Astrocyte (in vitro differentiated cells and primary cell): Measurements from ENCODE around the gene ITPRIPL1. TPM values are rescaled to one million over a fixed set of nuclear protein-coding genes. Genes with fewer than 3 reads are reported as not detected.

Experiments
- DNase-seq: peaks from one replicate; pipeline ENCODE4 v3.0.0-alpha.2; 2010; ENCODE audit warnings: low read depth
- FAIRE-seq: peaks from 2 replicates; lab custom pipeline; 2011; peaks lifted over from hg19 to GRCh38; lab: Jason Lieb, UNC
- H2AFZ ChIP-seq: 2 replicates; pipeline ENCODE4 v1.6.0; 2012; ENCODE audit warnings: low read depth, low read length, inconsistent platforms
- H3K27ac ChIP-seq: 2 replicates; pipeline ENCODE4 v1.5.1; 2011; ENCODE audit warnings: low read depth, low read length, inconsistent platforms
- H3K27me3 ChIP-seq: 2 replicates; pipeline ENCODE4 v1.6.0; 2011; ENCODE audit warnings: low read length, inconsistent platforms; ENCODE audit not compliant: insufficient read depth
- H3K36me3 ChIP-seq: 2 replicates; pipeline ENCODE4 v1.5.1; 2011; ENCODE audit warnings: low read length, inconsistent platforms; ENCODE audit not compliant: insufficient read depth
- H3K4me1 ChIP-seq: 2 replicates; pipeline ENCODE4 v1.5.1; 2011; ENCODE audit warnings: low read length, inconsistent platforms; ENCODE audit not compliant: insufficient read depth
- H3K4me2 ChIP-seq: 2 replicates; pipeline ENCODE4 v1.6.0; 2012; ENCODE audit warnings: low read length, inconsistent platforms
- H3K4me3 ChIP-seq: 2 replicates; pipeline ENCODE4 v1.5.1; 2011; ENCODE audit warnings: low read depth, mild to moderate bottlenecking, low read length, inconsistent platforms; ENCODE audit not compliant: insufficient read depth
- H3K79me2 ChIP-seq: 2 replicates; pipeline ENCODE4 v1.6.0; 2012; ENCODE audit warnings: mild to moderate bottlenecking, low read length, inconsistent platforms; ENCODE audit not compliant: insufficient read depth
- H3K9ac ChIP-seq: 2 replicates; pipeline ENCODE4 v1.6.0; 2012; ENCODE audit warnings: mild to moderate bottlenecking, low read length, inconsistent platforms
- H3K9me3 ChIP-seq: 2 replicates; pipeline ENCODE4 v1.5.1; 2012; ENCODE audit warnings: low read depth, mild to moderate bottlenecking, low read length, inconsistent platforms; ENCODE audit not compliant: insufficient read depth
- H4K20me1 ChIP-seq: 2 replicates; pipeline ENCODE4 v1.6.0; 2012; ENCODE audit warnings: low read length, inconsistent platforms; ENCODE audit not compliant: insufficient read depth
- H3K27ac Mint-ChIP-seq: one replicate; pipeline ENCODE4 v1.8.0; 2021; ENCODE audit warnings: mild to moderate bottlenecking, mixed read lengths; ENCODE audit not compliant: unreplicated experiment
- H3K27me3 Mint-ChIP-seq: one replicate; pipeline ENCODE4 v1.8.0; 2021; ENCODE audit warnings: low read depth, mixed read lengths; ENCODE audit not compliant: unreplicated experiment
- H3K36me3 Mint-ChIP-seq: one replicate; pipeline ENCODE4 v1.8.0; 2021; ENCODE audit warnings: low read depth, mixed read lengths; ENCODE audit not compliant: unreplicated experiment
- H3K4me1 Mint-ChIP-seq: one replicate; pipeline ENCODE4 v1.8.0; 2021; ENCODE audit warnings: low read depth, mixed read lengths; ENCODE audit not compliant: unreplicated experiment
- H3K4me3 Mint-ChIP-seq: one replicate; pipeline ENCODE4 v1.8.0; 2021; ENCODE audit warnings: mild to moderate bottlenecking, moderate library complexity, mixed read lengths; ENCODE audit not compliant: unreplicated experiment
- H3K9me3 Mint-ChIP-seq: one replicate; pipeline ENCODE4 v1.8.0; 2021; ENCODE audit warnings: mild to moderate bottlenecking, mixed read lengths; ENCODE audit not compliant: unreplicated experiment
- EZH2 ChIP-seq: IDR thresholded peaks from 2 replicates; pipeline ENCODE4 v1.6.1; 2012; ENCODE audit warnings: mild to moderate bottlenecking, low read length, inconsistent platforms; ENCODE audit not compliant: insufficient read depth
- total RNA-seq: library from RNA; stranded (reverse); gene quantifications from 2 replicates; pipeline ENCODE4 v1.2.1, GENCODE V29; 2021
- TF ChIP-seq, protein P1 (sequence below): IDR thresholded peaks from 2 replicates; pipeline ENCODE4 v1.5.1; 2011; ENCODE audit warnings: low read depth, mild to moderate bottlenecking, inconsistent platforms, low read length, moderate library complexity; ENCODE audit not compliant: insufficient read depth

The ITPRIPL1 gene
- total RNA-seq, 1 donor from 2014 or later, result 0.45 TPM

DNA sequence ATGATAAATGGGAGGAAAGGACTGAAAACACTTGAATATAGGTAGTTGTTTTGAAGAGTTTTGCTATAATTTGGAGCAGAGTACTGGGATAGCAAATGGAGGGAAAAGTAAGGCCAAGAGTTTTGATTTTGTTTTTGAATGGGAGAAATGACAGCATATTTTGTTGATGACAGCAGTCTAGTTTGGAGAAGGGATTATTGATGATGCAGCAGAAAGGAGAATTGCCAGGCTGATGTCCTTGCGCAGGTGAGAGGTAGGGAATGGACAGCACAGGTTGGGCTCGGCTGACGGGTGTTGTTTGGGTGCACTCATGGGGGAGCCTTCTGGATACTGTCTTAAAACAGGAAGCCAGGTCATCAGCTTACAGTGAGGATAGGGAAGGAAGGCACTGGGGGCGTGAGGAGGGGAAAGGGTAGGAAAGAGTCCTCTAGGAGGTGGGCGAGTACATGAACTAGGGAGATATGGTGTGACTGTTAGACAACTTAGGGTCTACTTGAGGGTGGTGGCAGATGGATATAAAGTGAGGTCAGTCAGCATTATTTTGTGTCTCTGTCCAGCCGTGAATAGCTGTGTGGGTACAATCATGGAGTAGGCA, 20.8 kb downstream of the ITPRIPL1 start:
- Mint-ChIP-seq H3K9me3 (no peaks in the 10 kb centered on the region), H3K4me1 (peaks cover 6% of the 10 kb centered on the region), H3K27ac (no peak overlapping the region), H3K36me3 (no peaks in the 10 kb centered on the region), H3K27me3 (no peaks in the 10 kb centered on the region), H3K4me3 (no peak overlapping the region)
- H3K4me1 ChIP-seq, result peaks cover 13% of the 10 kb centered on the region
- peaks cover 18% of the 10 kb centered on the region for H3K79me2 ChIP-seq
- no peak overlapping the region for H3K9ac ChIP-seq
- peaks cover 4% of the 10 kb centered on the region for H4K20me1 ChIP-seq
- TF ChIP-seq, protein P1, sequence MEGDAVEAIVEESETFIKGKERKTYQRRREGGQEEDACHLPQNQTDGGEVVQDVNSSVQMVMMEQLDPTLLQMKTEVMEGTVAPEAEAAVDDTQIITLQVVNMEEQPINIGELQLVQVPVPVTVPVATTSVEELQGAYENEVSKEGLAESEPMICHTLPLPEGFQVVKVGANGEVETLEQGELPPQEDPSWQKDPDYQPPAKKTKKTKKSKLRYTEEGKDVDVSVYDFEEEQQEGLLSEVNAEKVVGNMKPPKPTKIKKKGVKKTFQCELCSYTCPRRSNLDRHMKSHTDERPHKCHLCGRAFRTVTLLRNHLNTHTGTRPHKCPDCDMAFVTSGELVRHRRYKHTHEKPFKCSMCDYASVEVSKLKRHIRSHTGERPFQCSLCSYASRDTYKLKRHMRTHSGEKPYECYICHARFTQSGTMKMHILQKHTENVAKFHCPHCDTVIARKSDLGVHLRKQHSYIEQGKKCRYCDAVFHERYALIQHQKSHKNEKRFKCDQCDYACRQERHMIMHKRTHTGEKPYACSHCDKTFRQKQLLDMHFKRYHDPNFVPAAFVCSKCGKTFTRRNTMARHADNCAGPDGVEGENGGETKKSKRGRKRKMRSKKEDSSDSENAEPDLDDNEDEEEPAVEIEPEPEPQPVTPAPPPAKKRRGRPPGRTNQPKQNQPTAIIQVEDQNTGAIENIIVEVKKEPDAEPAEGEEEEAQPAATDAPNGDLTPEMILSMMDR, result no peak
- no peak for TF ChIP-seq EZH2
- H3K4me3 ChIP-seq, result no peak overlapping the region
- FAIRE-seq, result no peak
- no peak overlapping the region for H3K4me2 ChIP-seq
- H2AFZ ChIP-seq, result no peak overlapping the region
- DNase-seq, result no peak
- H3K27me3 ChIP-seq, result no peaks in the 10 kb centered on the region
- no peaks in the 10 kb centered on the region for H3K9me3 ChIP-seq
- no peak overlapping the region for H3K27ac ChIP-seq
- peaks cover 16% of the 10 kb centered on the region for H3K36me3 ChIP-seq

- Histone ChIP-seq H3K4me2 (no peak overlapping the region), H3K4me3 (no peak overlapping the region), H4K20me1 (peaks cover under 1% of the 10 kb centered on the region), H3K9me3 (no peaks in the 10 kb centered on the region), H3K27ac (no peak overlapping the region), H2AFZ (no peak overlapping the region), H3K79me2 (peaks cover 9% of the 10 kb centered on the region), H3K27me3 (no peaks in the 10 kb centered on the region), H3K36me3 (peaks cover 20% of the 10 kb centered on the region), H3K4me1 (peaks cover 1% of the 10 kb centered on the region), H3K9ac (no peak overlapping the region)
- Mint-ChIP-seq H3K27me3 (no peaks in the 10 kb centered on the region), H3K4me1 (peaks cover under 1% of the 10 kb centered on the region), H3K9me3 (no peaks in the 10 kb centered on the region), H3K4me3 (no peak overlapping the region), H3K36me3 (no peaks in the 10 kb centered on the region), H3K27ac (no peak overlapping the region)
- TF ChIP-seq, protein P1, result no peak
- no peak for DNase-seq
- no peak for FAIRE-seq
These were observed 22.3 kb downstream of the ITPRIPL1 start for GRCh38 chr2:96347395-96347794.

- Histone ChIP-seq H3K79me2 (no peaks in the 10 kb centered on the region), H3K27ac (no peak overlapping the region), H3K9ac (no peak overlapping the region), H3K27me3 (no peaks in the 10 kb centered on the region), H3K4me2 (peak overlapping the region; percentile 31), H3K4me3 (no peak overlapping the region), H3K4me1 (peaks cover 3% of the 10 kb centered on the region), H3K36me3 (peaks cover 22% of the 10 kb centered on the region), H2AFZ (no peak overlapping the region), H4K20me1 (no peaks in the 10 kb centered on the region), H3K9me3 (no peaks in the 10 kb centered on the region)
- DNase-seq (no peak), FAIRE-seq (no peak)
- H3K27me3 Mint-ChIP-seq, result no peaks in the 10 kb centered on the region
- no peaks in the 10 kb centered on the region for H3K9me3 Mint-ChIP-seq
- H3K27ac Mint-ChIP-seq, result no peak overlapping the region
- H3K36me3 Mint-ChIP-seq, result no peaks in the 10 kb centered on the region
- no peak for TF ChIP-seq EZH2
- TF ChIP-seq, protein P1, result no peak
- peaks cover 4% of the 10 kb centered on the region for H3K4me1 Mint-ChIP-seq
- peak overlapping the region; percentile 0 for H3K4me3 Mint-ChIP-seq
These were observed 28.0 kb downstream of the ITPRIPL1 start for GRCh38 chr2:96353032-96353561.
